ENCODE results near the gene SLC35F6.
A peak's percentile ranks its signal among the peaks of the same experiment; 100 is the strongest.

Gene SLC35F6

GRCh38 chr2:26740890-26741302 is 23.2 kb upstream of the SLC35F6 start:
- no peak overlapping the region for H3K18ac ChIP-seq (ENCODE audit: low read length)
- no peak overlapping the region for H3K23ac ChIP-seq (ENCODE audit: low read depth, low read length, poor library complexity)
- no peak overlapping the region for H3K9ac ChIP-seq (ENCODE audit: low read depth, low read length, poor library complexity)
- no peak overlapping the region for H2BK120ac ChIP-seq (ENCODE audit: low read depth, low read length)
- H3K9me3 ChIP-seq (replicated peaks in 1 of 2; ENCODE audit: control insufficient read depth in 2 of 2, insufficient read depth in 1 of 2, low read depth in 1 of 2, low read length in 2 of 2), result no peaks in the 10 kb centered on the region
- no peak overlapping the region for H3K4me3 ChIP-seq (ENCODE audit: low read length in 2 of 2)
- H3K4me1 ChIP-seq (ENCODE audit: control insufficient read depth in 2 of 2, insufficient read depth in 1 of 2, low read depth in 1 of 2, low read length in 2 of 2), result peaks cover 7 to 30% of the 10 kb centered on the region in 2 donors
- no peak overlapping the region for H4K8ac ChIP-seq (ENCODE audit: low read depth, low read length)
- H3K79me1 ChIP-seq (ENCODE audit: low read depth, low read length), result no peaks in the 10 kb centered on the region
- H2AFZ ChIP-seq (ENCODE audit: low read length), result peak overlapping the region; percentile 9
- no peak overlapping the region for H4K91ac ChIP-seq (ENCODE audit: low read depth, low read length, poor library complexity)
- no peak overlapping the region for H3K4me2 ChIP-seq (ENCODE audit: insufficient read depth, low read length, poor library complexity, severe bottlenecking)
- no peak overlapping the region for H2BK15ac ChIP-seq (ENCODE audit: low read length)
- H2BK5ac ChIP-seq (ENCODE audit: low read length), result no peak overlapping the region
- no peaks in the 10 kb centered on the region for H3K27me3 ChIP-seq (ENCODE audit: control insufficient read depth in 3 of 3, insufficient read depth in 3 of 3, low read depth in 1 of 3, low read length in 3 of 3)
- no peak for DNase-seq (ENCODE audit: low spot score)
- H2AK5ac ChIP-seq (ENCODE audit: low read depth, low read length), result peak overlapping the region; percentile 25
- H3K27ac ChIP-seq (replicated peaks; ENCODE audit: low read length), result no peak overlapping the region
- no peak overlapping the region for H3K14ac ChIP-seq (ENCODE audit: low read length)
- H2BK12ac ChIP-seq (ENCODE audit: low read length), result no peak overlapping the region
- WGBS, 2 donors (ENCODE audit: extremely low coverage in 2 of 2, insufficient read length in 2 of 2, insufficient replicate concordance in 1 of 2), result no CpG with 5 or more reads among the region's 8 CpGs
- no peaks in the 10 kb centered on the region for H3K36me3 ChIP-seq (replicated peaks in 1 of 2; ENCODE audit: control insufficient read depth in 2 of 2, insufficient read depth in 2 of 2, low read length in 2 of 2)
- H3K4ac ChIP-seq (ENCODE audit: low read length), result no peak overlapping the region

- H3K27me3 ChIP-seq (ENCODE audit: control insufficient read depth in 3 of 3, insufficient read depth in 3 of 3, low read depth in 1 of 3, low read length in 3 of 3), result no peaks in the 10 kb centered on the region
- H3K9me3 ChIP-seq (replicated peaks in 1 of 2; ENCODE audit: control insufficient read depth in 2 of 2, insufficient read depth in 1 of 2, low read depth in 1 of 2, low read length in 2 of 2), result no peaks in the 10 kb centered on the region
- H3K23ac ChIP-seq (ENCODE audit: low read depth, low read length, poor library complexity), result no peak overlapping the region
- H3K27ac ChIP-seq (replicated peaks; ENCODE audit: low read length), result no peak overlapping the region
- no CpG with 5 or more reads among the region's 15 CpGs for WGBS, 2 donors (ENCODE audit: extremely low coverage in 2 of 2, insufficient read length in 2 of 2, insufficient replicate concordance in 1 of 2)
- peak overlapping the region; percentile 49 for H3K18ac ChIP-seq (ENCODE audit: low read length)
- no peak overlapping the region for H3K9ac ChIP-seq (ENCODE audit: low read depth, low read length, poor library complexity)
- no peak overlapping the region for H3K4me2 ChIP-seq (ENCODE audit: insufficient read depth, low read length, poor library complexity, severe bottlenecking)
- no peak overlapping the region for H2BK12ac ChIP-seq (ENCODE audit: low read length)
- no peak overlapping the region for H2BK120ac ChIP-seq (ENCODE audit: low read depth, low read length)
- H4K8ac ChIP-seq (ENCODE audit: low read depth, low read length), result no peak overlapping the region
- no peak overlapping the region for H2BK5ac ChIP-seq (ENCODE audit: low read length)
- peak overlapping the region; percentile 26 for H3K14ac ChIP-seq (ENCODE audit: low read length)
- no peaks in the 10 kb centered on the region for H3K79me1 ChIP-seq (ENCODE audit: low read depth, low read length)
- H2BK15ac ChIP-seq (ENCODE audit: low read length), result peak overlapping the region; percentile 23
- H3K4me1 ChIP-seq (ENCODE audit: control insufficient read depth in 2 of 2, insufficient read depth in 1 of 2, low read depth in 1 of 2, low read length in 2 of 2), result peaks cover 3 to 21% of the 10 kb centered on the region in 2 donors
- no peak overlapping the region for H3K4ac ChIP-seq (ENCODE audit: low read length)
- no peak overlapping the region for H2AFZ ChIP-seq (ENCODE audit: low read length)
- H3K4me3 ChIP-seq (ENCODE audit: low read length in 2 of 2), result no peak overlapping the region
- H4K91ac ChIP-seq (ENCODE audit: low read depth, low read length, poor library complexity), result no peak overlapping the region
- DNase-seq (ENCODE audit: low spot score), result no peak
- H2AK5ac ChIP-seq (ENCODE audit: low read depth, low read length), result peak overlapping the region; percentile 72
- H3K36me3 ChIP-seq (replicated peaks in 1 of 2; ENCODE audit: control insufficient read depth in 2 of 2, insufficient read depth in 2 of 2, low read length in 2 of 2), result no peaks in the 10 kb centered on the region
Measured at GRCh38 chr2:26742048-26742770, 21.9 kb upstream of the SLC35F6 start.

- no peaks in the 10 kb centered on the region for H3K27me3 ChIP-seq (ENCODE audit: control insufficient read depth in 3 of 3, insufficient read depth in 3 of 3, low read depth in 1 of 3, low read length in 3 of 3)
- no peak overlapping the region for H4K91ac ChIP-seq (ENCODE audit: low read depth, low read length, poor library complexity)
- no peak overlapping the region for H3K27ac ChIP-seq (replicated peaks; ENCODE audit: low read length)
- H4K8ac ChIP-seq (ENCODE audit: low read depth, low read length), result no peak overlapping the region
- no peak overlapping the region for H3K4ac ChIP-seq (ENCODE audit: low read length)
- WGBS, 2 donors (ENCODE audit: extremely low coverage in 2 of 2, insufficient read length in 2 of 2, insufficient replicate concordance in 1 of 2), result no CpG with 5 or more reads among the region's 3 CpGs
- H3K4me3 ChIP-seq (ENCODE audit: low read length in 2 of 2), result no peak overlapping the region
- no peak overlapping the region for H2AK5ac ChIP-seq (ENCODE audit: low read depth, low read length)
- peak overlapping the region; percentile 59 for H2AFZ ChIP-seq (ENCODE audit: low read length)
- no peak overlapping the region for H2BK5ac ChIP-seq (ENCODE audit: low read length)
- no peaks in the 10 kb centered on the region for H3K79me1 ChIP-seq (ENCODE audit: low read depth, low read length)
- no peak overlapping the region for H3K14ac ChIP-seq (ENCODE audit: low read length)
- no peak overlapping the region for H2BK120ac ChIP-seq (ENCODE audit: low read depth, low read length)
- H3K23ac ChIP-seq (ENCODE audit: low read depth, low read length, poor library complexity), result no peak overlapping the region
- DNase-seq (ENCODE audit: low spot score), result no peak
- peak overlapping the region; percentile 13 for H2BK15ac ChIP-seq (ENCODE audit: low read length)
- H3K36me3 ChIP-seq (replicated peaks in 1 of 2; ENCODE audit: control insufficient read depth in 2 of 2, insufficient read depth in 2 of 2, low read length in 2 of 2), result no peaks in the 10 kb centered on the region
- H3K4me2 ChIP-seq (ENCODE audit: insufficient read depth, low read length, poor library complexity, severe bottlenecking), result no peak overlapping the region
- H3K4me1 ChIP-seq (ENCODE audit: control insufficient read depth in 2 of 2, insufficient read depth in 1 of 2, low read depth in 1 of 2, low read length in 2 of 2), result peaks cover 3 to 15% of the 10 kb centered on the region in 2 donors
- H3K9ac ChIP-seq (ENCODE audit: low read depth, low read length, poor library complexity), result no peak overlapping the region
- no peaks in the 10 kb centered on the region for H3K9me3 ChIP-seq (replicated peaks in 1 of 2; ENCODE audit: control insufficient read depth in 2 of 2, insufficient read depth in 1 of 2, low read depth in 1 of 2, low read length in 2 of 2)
- no peak overlapping the region for H2BK12ac ChIP-seq (ENCODE audit: low read length)
- H3K18ac ChIP-seq (ENCODE audit: low read length), result no peak overlapping the region
Measured at GRCh38 chr2:26743852-26744251, 20.2 kb upstream of the SLC35F6 start.

GRCh38 chr2:26744953-26745352 is 19.1 kb upstream of the SLC35F6 start:
- no peaks in the 10 kb centered on the region for H3K79me1 ChIP-seq (ENCODE audit: low read depth, low read length)
- H3K36me3 ChIP-seq (replicated peaks in 1 of 2; ENCODE audit: control insufficient read depth in 2 of 2, insufficient read depth in 2 of 2, low read length in 2 of 2), result no peaks in the 10 kb centered on the region
- no peak overlapping the region for H3K4ac ChIP-seq (ENCODE audit: low read length)
- WGBS, 2 donors (ENCODE audit: extremely low coverage in 2 of 2, insufficient read length in 2 of 2, insufficient replicate concordance in 1 of 2), result no CpG with 5 or more reads among the region's 3 CpGs
- H3K9ac ChIP-seq (ENCODE audit: low read depth, low read length, poor library complexity), result no peak overlapping the region
- H3K4me3 ChIP-seq (ENCODE audit: low read length in 2 of 2), result no peak overlapping the region
- no peak overlapping the region for H2AFZ ChIP-seq (ENCODE audit: low read length)
- H2BK12ac ChIP-seq (ENCODE audit: low read length), result no peak overlapping the region
- H3K27ac ChIP-seq (replicated peaks; ENCODE audit: low read length), result no peak overlapping the region
- H3K18ac ChIP-seq (ENCODE audit: low read length), result no peak overlapping the region
- H3K14ac ChIP-seq (ENCODE audit: low read length), result no peak overlapping the region
- no peak overlapping the region for H4K8ac ChIP-seq (ENCODE audit: low read depth, low read length)
- H2BK5ac ChIP-seq (ENCODE audit: low read length), result no peak overlapping the region
- no peak overlapping the region for H2BK15ac ChIP-seq (ENCODE audit: low read length)
- DNase-seq (ENCODE audit: low spot score), result no peak
- no peaks in the 10 kb centered on the region for H3K9me3 ChIP-seq (replicated peaks in 1 of 2; ENCODE audit: control insufficient read depth in 2 of 2, insufficient read depth in 1 of 2, low read depth in 1 of 2, low read length in 2 of 2)
- no peaks in the 10 kb centered on the region for H3K27me3 ChIP-seq (ENCODE audit: control insufficient read depth in 3 of 3, insufficient read depth in 3 of 3, low read depth in 1 of 3, low read length in 3 of 3)
- H2AK5ac ChIP-seq (ENCODE audit: low read depth, low read length), result no peak overlapping the region
- no peak overlapping the region for H3K23ac ChIP-seq (ENCODE audit: low read depth, low read length, poor library complexity)
- H2BK120ac ChIP-seq (ENCODE audit: low read depth, low read length), result no peak overlapping the region
- H3K4me1 ChIP-seq (ENCODE audit: control insufficient read depth in 2 of 2, insufficient read depth in 1 of 2, low read depth in 1 of 2, low read length in 2 of 2), result peaks cover 3 to 15% of the 10 kb centered on the region in 2 donors
- no peak overlapping the region for H3K4me2 ChIP-seq (ENCODE audit: insufficient read depth, low read length, poor library complexity, severe bottlenecking)
- H4K91ac ChIP-seq (ENCODE audit: low read depth, low read length, poor library complexity), result no peak overlapping the region
